IMR-90 (cell line): ENCODE data around the gene NEURL1. TPM values are rescaled to one million over a fixed set of nuclear protein-coding genes. Genes with fewer than 3 reads are reported as not detected.

Experiments used
- ATAC-seq: fragments of 200-7000 bp; cut with Tn5 transposase; 2 replicates; pipeline ENCODE4 v1.9.1; 2020; ENCODE audit warnings: low read depth, mild to moderate bottlenecking, moderate library complexity
- BruUV-seq: library from RNA; stranded (reverse); fragments of 400-500 nt; replicated peaks from 2 replicates; lab custom pipeline; 2021; lab: Mats Ljungman, UMichigan
- CTCF ChIA-PET: fragments of 300-600 bp; formaldehyde crosslinking; extraction: SDS; loops from one replicate; lab custom pipeline; 2021; ENCODE audit warnings: antibody characterized with exemption; lab: Yijun Ruan, JAX
- POLR2A ChIA-PET: fragments of 300-600 bp; sonication (Branson Sonifier 250); formaldehyde crosslinking; loops from one replicate; lab custom pipeline; 2022; ENCODE audit warnings: antibody characterized with exemption; ENCODE audit not compliant: unreplicated experiment; lab: Charles Lee
- DNase-seq: peaks from one replicate; pipeline ENCODE4 v3.0.0; 2013
- H2AFZ ChIP-seq: replicated peaks from 2 replicates; pipeline ENCODE3; 2013; ENCODE audit warnings: low read length, mild to moderate bottlenecking; ENCODE audit not compliant: poor library complexity
- H2AK5ac ChIP-seq: 2 replicates; pipeline ENCODE4 v1.6.1; 2013; ENCODE audit warnings: low read depth, low read length, inconsistent platforms
- H2AK9ac ChIP-seq: replicated peaks from 2 replicates; pipeline ENCODE3; 2013; ENCODE audit warnings: mild to moderate bottlenecking, low read depth, low read length, moderate library complexity; ENCODE audit not compliant: poor library complexity
- H2BK120ac ChIP-seq: 2 replicates; pipeline ENCODE4 v1.6.1; 2013; ENCODE audit warnings: low read depth, low read length, inconsistent platforms
- H2BK15ac ChIP-seq: 3 replicates; pipeline ENCODE4 v1.6.1; 2013; ENCODE audit warnings: low read depth, low read length, inconsistent platforms
- H2BK20ac ChIP-seq: 2 replicates; pipeline ENCODE4 v1.6.1; 2013; ENCODE audit warnings: low read depth, mild to moderate bottlenecking, inconsistent platforms, low read length, moderate library complexity
- H2BK5ac ChIP-seq: 2 replicates; pipeline ENCODE4 v1.6.1; 2013; ENCODE audit warnings: mild to moderate bottlenecking, low read depth, low read length, inconsistent platforms; ENCODE audit not compliant: poor library complexity, severe bottlenecking
- H3K14ac ChIP-seq: replicated peaks from 2 replicates; pipeline ENCODE4 v1.6.1; 2013; ENCODE audit warnings: low read depth, low read length, inconsistent platforms
- H3K18ac ChIP-seq: 2 replicates; pipeline ENCODE4 v1.6.1; 2013; ENCODE audit warnings: low read depth, low read length, control low read depth
- H3K23ac ChIP-seq: 2 replicates; pipeline ENCODE4 v1.6.1; 2013; ENCODE audit warnings: low read depth, low read length, inconsistent platforms
- H3K27ac ChIP-seq: 2 replicates; pipeline ENCODE4 v1.5.1; 2013; ENCODE audit warnings: mild to moderate bottlenecking, control low read depth, low read length; ENCODE audit not compliant: insufficient read depth
- H3K27me3 ChIP-seq: 2 replicates; pipeline ENCODE4 v1.6.1; 2013; ENCODE audit warnings: low read length; ENCODE audit not compliant: control insufficient read depth, insufficient read depth
- H3K36me3 ChIP-seq: 2 replicates; pipeline ENCODE4 v1.6.1; 2013; ENCODE audit warnings: low read length, mixed read lengths; ENCODE audit not compliant: control insufficient read depth, insufficient read depth
- H3K4ac ChIP-seq: 2 replicates; pipeline ENCODE4 v1.6.1; 2013; ENCODE audit warnings: low read depth, low read length, inconsistent platforms
- H3K4me1 ChIP-seq: 2 replicates; pipeline ENCODE4 v1.6.1; 2013; ENCODE audit warnings: low read length, mixed read lengths; ENCODE audit not compliant: control insufficient read depth, insufficient read depth
- H3K4me2 ChIP-seq: 2 replicates; pipeline ENCODE4 v1.6.1; 2013; ENCODE audit warnings: low read depth, mild to moderate bottlenecking, control low read depth, low read length, moderate library complexity
- H3K4me3 ChIP-seq: 2 replicates; pipeline ENCODE4 v1.5.1; 2013; ENCODE audit warnings: low read depth, mild to moderate bottlenecking, control low read depth, low read length, moderate library complexity; ENCODE audit not compliant: insufficient read depth
- H3K56ac ChIP-seq: 2 replicates; pipeline ENCODE4 v1.6.1; 2013; ENCODE audit warnings: low read length, inconsistent platforms; ENCODE audit not compliant: insufficient read depth; ENCODE audit errors: extremely low read depth
- H3K79me1 ChIP-seq, 2 experiments: 2 replicates each; pipeline ENCODE4 v1.6.1; 2013; ENCODE audit warnings: low read length in 2 of 2, inconsistent platforms in 1 of 2, low read depth in 1 of 2
- H3K9ac ChIP-seq: 2 replicates; pipeline ENCODE4 v1.6.1; 2013; ENCODE audit warnings: low read depth, low read length, control low read depth
- H3K9me1 ChIP-seq: 2 replicates; pipeline ENCODE4 v1.6.1; 2013; ENCODE audit warnings: low read length, inconsistent platforms; ENCODE audit not compliant: insufficient read depth
- H3K9me3 ChIP-seq: 2 replicates; pipeline ENCODE4 v1.6.1; 2013; ENCODE audit warnings: low read length; ENCODE audit not compliant: control insufficient read depth, insufficient read depth
- H4K20me1 ChIP-seq: 2 replicates; pipeline ENCODE4 v1.6.1; 2013; ENCODE audit warnings: low read length, inconsistent platforms; ENCODE audit not compliant: insufficient read depth
- H4K5ac ChIP-seq: 2 replicates; pipeline ENCODE4 v1.6.1; 2013; ENCODE audit warnings: mild to moderate bottlenecking, low read depth, low read length, control low read depth
- H4K8ac ChIP-seq, 2 experiments: 2 replicates each; pipeline ENCODE4 v1.6.1; 2013; ENCODE audit warnings: low read depth in 2 of 2, low read length in 2 of 2, control low read depth in 1 of 2, inconsistent platforms in 1 of 2
- H4K91ac ChIP-seq: 2 replicates; pipeline ENCODE4 v1.6.1; 2013; ENCODE audit warnings: low read depth, low read length, inconsistent platforms; ENCODE audit not compliant: insufficient read depth
- BHLHE40 ChIP-seq: fragments of 150-350 bp; IDR thresholded peaks from 2 replicates; pipeline ENCODE4 v1.6.1; 2016; ENCODE audit warnings: mild to moderate bottlenecking, low read depth, low read length
- CEBPB ChIP-seq: IDR thresholded peaks from 2 replicates; pipeline ENCODE4 v1.6.1; 2012; ENCODE audit warnings: low read depth, low read length, improper control_type of control experiment
- CHD1 ChIP-seq: IDR thresholded peaks from 2 replicates; pipeline ENCODE4 v1.6.1; 2012; ENCODE audit warnings: low read depth, low read length, improper control_type of control experiment
- FOS ChIP-seq: fragments of 150-350 bp; IDR thresholded peaks from 2 replicates; pipeline ENCODE4 v1.6.1; 2016; ENCODE audit warnings: low read depth, low read length
- MAFK ChIP-seq: IDR thresholded peaks from 2 replicates; pipeline ENCODE4 v1.6.1; 2012; ENCODE audit warnings: low read depth, low read length, improper control_type of control experiment
- RFX5 ChIP-seq: IDR thresholded peaks from 2 replicates; pipeline ENCODE4 v1.8.0; 2012; ENCODE audit warnings: low read depth, mild to moderate bottlenecking, low read length, moderate library complexity
- WGBS, 2 experiments: methylation state at CpG; one replicate each; pipeline versions ENCODE4 v1.1.5 to v1.1.7; 2013; ENCODE audit warnings: missing lambda C conversion rate in 2 of 2; ENCODE audit not compliant: insufficient read length in 1 of 2; ENCODE audit errors: extremely low coverage in 2 of 2; 5-methylcytosine and 5-hydroxymethylcytosine counted together
- dilution Hi-C: fragments of 300-500 bp; cut with HindIII; formaldehyde crosslinking; loops from one replicate; pipeline ENCODE4 v1.14.3; 2018; ENCODE audit warnings: low sequenced_read_pairs; ENCODE audit not compliant: unreplicated experiment
- in situ Hi-C: fragments of 300-500 bp; cut with MboI; formaldehyde crosslinking; loops from 3 replicates; pipeline ENCODE4 v1.14.3; 2019; ENCODE audit warnings: low sequenced_read_pairs, inconsistent platforms, mixed read lengths
- intact Hi-C: fragments of 100-400 bp; cut with micrococcal nuclease; formaldehyde crosslinking; loops from 2 replicates; pipeline ENCODE4 v1.10.0; 2022
- polyA plus RNA-seq, 3 experiments: library from polyadenylated mRNA; depleted of rRNA; stranded (reverse); fragments of >200 nt; gene quantifications; 2 replicates each; pipeline ENCODE4 v1.2.3, GENCODE V29; 2012; ENCODE audit warnings: low replicate concordance in 1 of 3
- total RNA-seq: library from RNA; depleted of rRNA; stranded (reverse); fragments of >200 nt; gene quantifications from 2 replicates; pipeline ENCODE4 v1.2.3, GENCODE V29; 2012

The NEURL1 gene
- total and polyA plus RNA-seq, 2 of the 4 experiments (the other 2 are of a cell fraction): 0.36 to 0.82 TPM

DNA sequence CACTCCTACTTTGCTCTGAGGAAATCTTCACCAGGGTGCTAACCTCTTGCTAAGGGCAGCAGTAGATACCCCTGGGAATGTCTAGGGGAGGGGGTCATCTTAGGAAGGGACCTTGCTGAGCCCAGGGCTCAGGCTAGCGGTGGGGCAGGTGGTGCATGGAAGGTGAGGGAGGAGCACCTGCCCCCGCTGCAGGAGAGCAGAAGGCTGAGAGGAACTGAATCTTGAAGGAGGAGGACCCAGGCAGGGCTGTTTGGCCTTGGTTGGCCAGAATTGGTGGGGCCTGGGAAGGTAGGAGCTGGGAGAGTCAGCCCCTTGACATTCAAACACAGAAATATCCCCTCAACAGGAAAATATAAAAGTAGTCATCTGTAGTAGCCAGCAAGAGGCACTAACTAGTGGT, 21.5 kb upstream of the NEURL1 start:
- no peak overlapping the region for H2AK5ac ChIP-seq
- H3K4me3 ChIP-seq: no peak overlapping the region
- in situ Hi-C loops (no loop called here), intact Hi-C loops (no loop called here), dilution Hi-C loops (no loop called here)
- no peak overlapping the region for H3K27ac ChIP-seq
- no peak overlapping the region for H3K18ac ChIP-seq
- H3K4me1 ChIP-seq: peaks cover 3% of the 10 kb centered on the region
- H2BK5ac ChIP-seq: no peak overlapping the region
- H3K36me3 ChIP-seq: no peaks in the 10 kb centered on the region
- H3K9ac ChIP-seq: no peak overlapping the region
- no TSS peak for BruUV-seq
- no peak overlapping the region for H4K91ac ChIP-seq
- no peak overlapping the region for H2BK20ac ChIP-seq
- no peak overlapping the region for H4K5ac ChIP-seq
- no peak overlapping the region for H2AK9ac ChIP-seq
- no CpG with 5 or more reads among the region's 2 CpGs for WGBS, 2 experiments
- H3K4me2 ChIP-seq: no peak overlapping the region
- no peak for TF ChIP-seq RFX5
- TF ChIP-seq MAFK: no peak
- no peak for TF ChIP-seq BHLHE40
- no peak for TF ChIP-seq CHD1
- no peak for TF ChIP-seq FOS
- no peak for TF ChIP-seq CEBPB
- no peaks in the 10 kb centered on the region for H3K79me1 ChIP-seq
- H2AFZ ChIP-seq: no peak overlapping the region
- DNase-seq (no peak), ATAC-seq (no peak)
- ChIA-PET CTCF (no interaction called here), POLR2A (no interaction called here)
- H4K8ac ChIP-seq: no peak overlapping the region
- H3K56ac ChIP-seq: no peak overlapping the region
- no peak overlapping the region for H3K14ac ChIP-seq
- H3K9me1 ChIP-seq: no peaks in the 10 kb centered on the region
- peaks cover 34% of the 10 kb centered on the region for H3K27me3 ChIP-seq
- no peaks in the 10 kb centered on the region for H4K20me1 ChIP-seq
- H3K4ac ChIP-seq: no peak overlapping the region
- no peaks in the 10 kb centered on the region for H3K9me3 ChIP-seq
- no peak overlapping the region for H2BK120ac ChIP-seq
- no peak overlapping the region for H2BK15ac ChIP-seq
- H3K23ac ChIP-seq: no peak overlapping the region
